ENCODE data around the gene TTBK1.

TTBK1 gene

DNA sequence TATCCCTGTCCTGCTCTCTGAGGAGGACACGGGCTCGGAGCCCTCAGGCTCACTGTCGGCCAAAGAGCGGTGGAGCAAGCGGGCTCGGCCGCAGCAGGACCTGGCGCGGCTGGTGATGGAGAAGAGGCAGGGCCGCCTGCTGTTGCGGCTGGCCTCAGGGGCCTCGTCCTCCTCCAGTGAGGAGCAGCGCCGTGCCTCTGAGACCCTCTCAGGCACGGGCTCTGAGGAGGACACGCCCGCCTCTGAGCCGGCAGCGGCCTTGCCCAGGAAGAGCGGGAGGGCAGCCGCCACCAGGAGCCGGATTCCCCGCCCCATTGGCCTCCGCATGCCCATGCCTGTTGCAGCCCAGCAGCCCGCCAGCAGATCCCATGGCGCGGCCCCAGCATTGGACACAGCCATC is 40.6 kb downstream of the TTBK1 start:
- TF ChIP-seq CTCF (IDR thresholded peaks at IDR 0.05; ENCODE audit: low read depth, low read length), result no peak

DNA sequence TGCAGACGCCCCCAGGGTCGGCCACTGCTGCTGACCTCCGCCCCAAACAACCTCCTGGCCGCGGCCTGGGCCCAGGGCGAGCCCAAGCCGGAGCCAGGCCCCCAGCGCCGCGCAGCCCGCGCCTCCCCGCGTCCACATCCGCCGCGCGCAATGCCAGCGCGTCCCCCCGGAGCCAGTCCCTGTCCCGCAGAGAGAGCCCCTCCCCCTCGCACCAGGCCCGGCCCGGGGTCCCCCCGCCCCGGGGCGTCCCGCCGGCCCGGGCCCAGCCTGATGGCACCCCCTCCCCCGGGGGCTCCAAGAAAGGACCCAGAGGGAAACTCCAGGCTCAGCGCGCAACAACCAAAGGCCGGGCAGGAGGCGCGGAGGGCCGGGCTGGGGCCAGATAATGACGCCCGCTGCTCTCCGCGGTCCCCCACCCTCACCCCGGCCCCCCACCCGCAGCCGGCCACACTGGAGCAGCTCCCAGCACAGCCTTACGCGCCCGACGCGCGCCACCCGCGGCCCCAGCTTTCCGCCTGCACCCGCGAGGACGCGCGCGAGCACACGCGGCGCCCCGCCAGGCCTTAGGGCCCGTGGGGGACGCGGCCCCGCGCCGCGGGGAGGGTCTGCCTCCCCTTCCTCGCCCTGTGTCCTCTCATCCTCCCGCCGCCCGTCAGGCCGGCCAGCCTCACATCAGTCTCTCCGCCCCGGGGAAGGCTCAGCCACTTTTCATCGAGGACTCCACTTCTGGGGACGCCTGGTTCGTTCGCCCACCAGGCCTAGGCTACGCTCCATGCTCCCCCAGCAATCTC is 41.9 kb downstream of the TTBK1 start:
- no peak for TF ChIP-seq CTCF (IDR thresholded peaks at IDR 0.05; ENCODE audit: low read depth, low read length)
- no peak for DNase-seq (ENCODE audit: extremely low read depth, low read depth)

More for the DNA sequence above, 40.6 kb downstream of the TTBK1 start:
- DNase-seq (ENCODE audit: extremely low read depth, low read depth), result no peak

DNA sequence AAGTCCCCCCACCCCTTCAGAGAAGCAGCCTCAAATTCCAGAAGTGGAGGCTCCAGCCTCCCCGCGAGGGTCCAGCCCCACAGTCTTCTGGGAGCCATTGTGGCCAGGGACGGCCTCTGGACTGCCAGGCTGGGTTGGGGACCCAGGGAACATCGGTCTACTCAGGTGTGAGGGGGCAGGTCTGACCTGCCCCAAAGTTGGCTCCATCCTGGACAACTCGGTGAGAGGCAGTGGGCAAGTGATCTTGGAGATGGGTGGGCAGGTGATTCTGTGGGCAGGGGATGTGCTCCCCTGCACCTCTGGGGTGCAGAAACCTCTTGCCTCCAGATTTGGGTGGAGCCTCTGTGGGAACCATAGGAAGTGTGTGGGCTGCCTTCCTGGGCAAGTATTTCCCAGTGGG is 42.6 kb downstream of the TTBK1 start:
- no peak for TF ChIP-seq CTCF (IDR thresholded peaks at IDR 0.05; ENCODE audit: low read depth, low read length)
- no peak for DNase-seq (ENCODE audit: extremely low read depth, low read depth)

GRCh38 chr6:43286456-43286979 is 43.2 kb downstream of the TTBK1 start:
- TF ChIP-seq CTCF (IDR thresholded peaks at IDR 0.05; ENCODE audit: low read depth, low read length), result no peak
- no peak for DNase-seq (ENCODE audit: extremely low read depth, low read depth)

GRCh38 chr6:43286980-43287716 is 43.9 kb downstream of the TTBK1 start:
- TF ChIP-seq CTCF (IDR thresholded peaks at IDR 0.05; ENCODE audit: low read depth, low read length), result no peak
- DNase-seq (ENCODE audit: extremely low read depth, low read depth), result no peak

GRCh38 chr6:43287717-43288679 is 44.7 kb downstream of the TTBK1 start:
- TF ChIP-seq CTCF (IDR thresholded peaks at IDR 0.05; ENCODE audit: low read depth, low read length), result no peak
- no peak for DNase-seq (ENCODE audit: extremely low read depth, low read depth)

Data from AG09319 (cell line).